K562 (cell line): ENCODE data around the gene RELA. TPM values are rescaled to one million over a fixed set of nuclear protein-coding genes. Genes with fewer than 3 reads are reported as not detected.
A peak's percentile ranks its signal among the peaks of the same experiment; 100 is the strongest.

Source experiments
- AFF4 ChIP-seq: sonication (generic); formaldehyde crosslinking; IDR thresholded peaks from 2 replicates; pipeline ENCODE4 v1.8.0; 2023; ENCODE audit warnings: mild to moderate bottlenecking, missing genetic modification reagents
- EZH2 ChIP-seq: IDR thresholded peaks from 2 replicates; pipeline ENCODE4 v1.6.1; 2012; ENCODE audit warnings: low read depth, mild to moderate bottlenecking, inconsistent platforms, low read length, borderline replicate concordance
- POLR2G ChIP-seq: fragments of 200-400 bp; formaldehyde crosslinking; IDR thresholded peaks from 2 replicates; pipeline ENCODE4 v1.6.1; 2017; ENCODE audit warnings: low read depth, mild to moderate bottlenecking, antibody characterized with exemption, low read length, moderate library complexity
- RNF2 ChIP-seq: sonication (generic); IDR thresholded peaks from 2 replicates; pipeline ENCODE4 v1.6.1; 2016
- SIN3B ChIP-seq: fragments of 450-650 bp; IDR thresholded peaks from 2 replicates; pipeline ENCODE4 v1.6.1; 2017; ENCODE audit warnings: low read depth, mild to moderate bottlenecking, moderate library complexity
- WHSC1 ChIP-seq: IDR thresholded peaks from one replicate; pipeline ENCODE4 v1.6.1; 2012; ENCODE audit warnings: low read length, control low read depth, inconsistent platforms
- ZNF253 ChIP-seq: fragments of 250-450 bp; sonication (Bioruptor Pico); conservative IDR thresholded peaks from 2 replicates; pipeline ENCODE4 v1.6.1; 2021; ENCODE audit warnings: mild to moderate bottlenecking
- ZNF263 ChIP-seq: sonication (generic); formaldehyde crosslinking; IDR thresholded peaks from 2 replicates; pipeline ENCODE4 v1.8.0; 2022; ENCODE audit warnings: mild to moderate bottlenecking, missing genetic modification reagents, borderline replicate concordance
- ZNF717 ChIP-seq: fragments of 250-450 bp; sonication (Bioruptor Pico); IDR thresholded peaks from 2 replicates; pipeline ENCODE4 v1.5.0; 2021
- ZNF830 ChIP-seq: fragments of 250-450 bp; sonication (Bioruptor Pico); IDR thresholded peaks from 2 replicates; pipeline ENCODE4 v1.5.0; 2021; ENCODE audit warnings: mild to moderate bottlenecking
- polyA plus RNA-seq, 8 experiments: library from polyadenylated mRNA; depleted of rRNA in 4 of 8; stranded (reverse) in 5 of 8; unstranded in 3 of 8; fragments of >200 nt; fragmentation: Nextera tagmentation in 2 of 8; fragmentation: Illumina TruSeq in 1 of 8; extraction: Ambion mirVana in 2 of 8; extraction: Trizol in 1 of 8; gene quantifications; 2 replicates each; pipeline versions ENCODE4 v1.2.1 to v1.2.3, GENCODE V29; 2011 to 2014; ENCODE audit warnings: inconsistent platforms in 1 of 8, missing spikeins in 1 of 8
- total RNA-seq, 7 experiments: library from RNA; depleted of rRNA in 6 of 7; stranded (reverse); fragments of >200 nt in 6 of 7; fragmentation: Illumina TruSeq in 2 of 7; extraction: Trizol in 2 of 7; gene quantifications; 2 replicates each; pipeline versions ENCODE4 v1.2.1 to v1.2.3, GENCODE V29; 2011 to 2021; ENCODE audit warnings: low replicate concordance in 1 of 7
- TF ChIP-seq, protein P1 (sequence below): fragments of 200-800 bp; sonication (Bioruptor generic); IDR thresholded peaks from 2 replicates; pipeline ENCODE4 v1.6.1; 2017; ENCODE audit warnings: missing genetic modification characterization, missing compliant biosample characterization
- TF ChIP-seq, protein P2 (sequence below): fragments of 450-650 bp; formaldehyde crosslinking; conservative IDR thresholded peaks from 2 replicates; pipeline ENCODE4 v1.4.0; 2022; ENCODE audit warnings: mild to moderate bottlenecking, missing genetic modification characterization

RELA gene
- total and polyA plus RNA-seq, 9 of the 15 experiments (the other 6 are each of a cell fraction or from before 2014, with no cell fraction given): 6.0 to 67.4 (median 20.6) TPM

DNA sequence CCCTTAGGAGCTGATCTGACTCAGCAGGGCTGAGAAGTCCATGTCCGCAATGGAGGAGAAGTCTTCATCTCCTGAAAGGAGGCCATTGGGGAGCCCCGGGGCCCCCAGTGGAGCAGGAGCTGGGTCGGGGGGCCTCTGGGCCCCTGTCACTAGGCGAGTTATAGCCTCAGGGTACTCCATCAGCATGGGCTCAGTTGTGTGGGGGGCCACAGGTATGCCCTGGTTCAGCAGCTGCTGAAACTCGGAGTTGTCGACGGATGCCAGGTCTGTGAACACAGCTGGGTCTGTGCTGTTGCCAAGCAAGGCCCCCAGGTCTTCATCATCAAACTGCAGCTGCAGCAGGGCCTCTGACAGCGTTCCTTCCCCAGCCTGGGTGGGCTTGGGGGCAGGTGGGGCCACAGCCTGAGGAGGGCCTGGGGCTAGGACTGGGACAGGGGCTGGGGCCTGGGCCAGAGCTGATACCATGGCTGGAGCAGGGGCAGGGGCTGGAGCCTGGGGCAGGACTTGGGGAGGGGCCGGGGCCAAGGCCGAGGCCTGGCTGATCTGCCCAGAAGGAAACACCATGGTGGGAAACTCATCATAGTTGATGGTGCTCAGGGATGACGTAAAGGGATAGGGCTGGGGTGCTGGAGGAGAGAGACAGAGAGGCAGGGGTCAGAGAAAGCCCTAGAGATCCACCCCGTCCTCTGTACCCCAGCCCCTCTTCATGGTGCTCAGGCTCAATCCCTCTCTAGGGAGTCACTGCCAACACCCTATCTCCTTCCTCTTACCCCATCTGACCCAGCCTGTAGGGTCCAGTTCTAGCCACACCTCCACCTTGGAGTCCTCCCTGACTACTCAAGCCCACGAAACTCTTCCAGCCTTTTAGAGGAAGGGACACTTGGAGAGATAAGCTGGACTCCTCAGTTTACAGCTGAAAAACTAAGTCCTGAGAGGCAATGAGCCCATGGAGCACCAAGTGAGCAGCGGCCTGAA, 8.1 kb downstream of the RELA start (continued):
- TF ChIP-seq AFF4 (CRISPR knock-in tag) (peak; percentile 87; the same call in 1 of the 2 replicates), POLR2G (peak; percentile 75), ZNF717 (no peak), WHSC1 (no peak), SIN3B (no peak), ZNF253 (no peak), EZH2 (no peak), ZNF263 (peak; percentile 41; the same call in 1 of the 2 replicates), RNF2 (no peak), ZNF830 (CRISPR knock-in tag) (no peak)
- TF ChIP-seq, protein P1, sequence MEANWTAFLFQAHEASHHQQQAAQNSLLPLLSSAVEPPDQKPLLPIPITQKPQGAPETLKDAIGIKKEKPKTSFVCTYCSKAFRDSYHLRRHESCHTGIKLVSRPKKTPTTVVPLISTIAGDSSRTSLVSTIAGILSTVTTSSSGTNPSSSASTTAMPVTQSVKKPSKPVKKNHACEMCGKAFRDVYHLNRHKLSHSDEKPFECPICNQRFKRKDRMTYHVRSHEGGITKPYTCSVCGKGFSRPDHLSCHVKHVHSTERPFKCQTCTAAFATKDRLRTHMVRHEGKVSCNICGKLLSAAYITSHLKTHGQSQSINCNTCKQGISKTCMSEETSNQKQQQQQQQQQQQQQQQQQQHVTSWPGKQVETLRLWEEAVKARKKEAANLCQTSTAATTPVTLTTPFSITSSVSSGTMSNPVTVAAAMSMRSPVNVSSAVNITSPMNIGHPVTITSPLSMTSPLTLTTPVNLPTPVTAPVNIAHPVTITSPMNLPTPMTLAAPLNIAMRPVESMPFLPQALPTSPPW: no peak
- TF ChIP-seq, protein P2, sequence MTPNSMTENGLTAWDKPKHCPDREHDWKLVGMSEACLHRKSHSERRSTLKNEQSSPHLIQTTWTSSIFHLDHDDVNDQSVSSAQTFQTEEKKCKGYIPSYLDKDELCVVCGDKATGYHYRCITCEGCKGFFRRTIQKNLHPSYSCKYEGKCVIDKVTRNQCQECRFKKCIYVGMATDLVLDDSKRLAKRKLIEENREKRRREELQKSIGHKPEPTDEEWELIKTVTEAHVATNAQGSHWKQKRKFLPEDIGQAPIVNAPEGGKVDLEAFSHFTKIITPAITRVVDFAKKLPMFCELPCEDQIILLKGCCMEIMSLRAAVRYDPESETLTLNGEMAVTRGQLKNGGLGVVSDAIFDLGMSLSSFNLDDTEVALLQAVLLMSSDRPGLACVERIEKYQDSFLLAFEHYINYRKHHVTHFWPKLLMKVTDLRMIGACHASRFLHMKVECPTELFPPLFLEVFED (CRISPR knock-in tag): 0 out of 2 replicates have a peak, but pooled peaks have one; percentile 13
